Adrenal gland (tissue), 12 donors: ENCODE measurements around the gene STXBP4. TPM values are rescaled to one million over a fixed set of nuclear protein-coding genes. Genes with fewer than 3 reads are reported as not detected.
A peak's percentile ranks its signal among the peaks of the same experiment; 100 is the strongest.

Source experiments
- DNase-seq, 7 donors: peaks; one replicate each; pipeline ENCODE4 v3.0.0-alpha.2; 2019 to 2020
- H3K27ac ChIP-seq, 5 donors: fragments of 200-600 bp; sonication (generic) in 4 of 5; 1 replicate in 3 of 5; 2 replicates in 2 of 5; pipeline versions ENCODE4 v1.5.1 to v1.8.0; 2016 to 2020; ENCODE audit warnings: mild to moderate bottlenecking in 1 of 5
- H3K27me3 ChIP-seq: fragments of 200-600 bp; 2 replicates; pipeline ENCODE4 v1.8.0; 2021
- H3K36me3 ChIP-seq, 2 donors: fragments of 200-600 bp; replicated peaks in 1 of 2; 1 replicate in 1 of 2; 2 replicates in 1 of 2; pipeline versions ENCODE4 v1.5.1 to v1.8.0; 2018 to 2022
- H3K4me1 ChIP-seq, 2 donors: fragments of 200-600 bp; replicated peaks in 1 of 2; 1 replicate in 1 of 2; 2 replicates in 1 of 2; pipeline versions ENCODE4 v1.5.1 to v1.8.0; 2018 to 2021
- H3K4me3 ChIP-seq, 4 donors: fragments of 200-600 bp; sonication (generic) in 3 of 4; one replicate each; pipeline ENCODE4 v1.5.1; 2016 to 2018
- H3K9me3 ChIP-seq, 3 donors: fragments of 200-600 bp; sonication (generic) in 1 of 3; replicated peaks in 1 of 3; 1 replicate in 2 of 3; 2 replicates in 1 of 3; pipeline versions ENCODE4 v1.5.1 to v1.8.0; 2016 to 2021
- POLR2A ChIP-seq, 2 donors: fragments of 450-650 bp; IDR thresholded peaks; one replicate each; pipeline ENCODE4 v1.6.1; 2017; ENCODE audit warnings: antibody characterized with exemption in 2 of 2, mild to moderate bottlenecking in 2 of 2, moderate library complexity in 1 of 2
- WGBS, 4 donors: extraction: QIAGEN DNeasy Blood & Tissue Kit in 2 of 4; methylation state at CpG; one replicate each; pipeline versions ENCODE4 v1.1.5 to v1.1.7; 2013 to 2017; 5-methylcytosine and 5-hydroxymethylcytosine counted together
- intact Hi-C, 2 donors: fragments of 100-400 bp; cut with DNase I; formaldehyde crosslinking; loops; one replicate each; pipeline versions ENCODE4 v1.14.1 to v1.15.0; 2022 to 2023
- polyA plus RNA-seq, 3 donors: library from polyadenylated mRNA; stranded (reverse); fragments of 200-250 nt in 2 of 3; fragments of 350-450 nt in 1 of 3; fragmentation: Illumina TruSeq in 1 of 3; extraction: RNeasy Lipid Tissue Mini Kit (QIAGEN cat#74804) in 1 of 3; gene quantifications; one replicate each; pipeline ENCODE4 v1.2.3, GENCODE V29; 2013 to 2014
- total RNA-seq, 9 donors: library from RNA; depleted of rRNA in 4 of 9; stranded (reverse); fragments of >200 nt in 4 of 9; fragments of 120-200 nt in 1 of 9; fragmentation: NEBNext Ultra II Directional in 1 of 9; extraction: Animal tissue kit (Norgen Biotek cat#: 25700) in 1 of 9; gene quantifications; one replicate each; pipeline versions ENCODE4 v1.1.0 to v1.2.4, GENCODE V29; 2013 to 2023
- TF ChIP-seq, protein P1 (sequence below), 6 experiments: fragments of 450-650 bp in 4 of 6; fragments of 200-600 bp in 2 of 6; sonication (generic) in 1 of 6; IDR thresholded peaks; 1 replicate in 5 of 6; 2 replicates in 1 of 6; pipeline versions ENCODE4 v1.5.1 to v1.8.0; 2016 to 2021; ENCODE audit warnings: antibody characterized with exemption in 6 of 6, mild to moderate bottlenecking in 2 of 6, moderate library complexity in 1 of 6
- donor health status: healthy with polysubstance abuse.
- donor health status: Bipolar disorder and iron deficiency.
- donor health status: DM: yes; HTN: yes; CAD: no.
- donor health status: DM: no; HTN: no; CAD: no.
- donor health status: DM: no; HTN: no; CAD: no.
- donor health status: DM: yes; HTN: yes; CAD: no.

STXBP4 gene
- total and polyA plus RNA-seq, 12 donors, result 0.81 to 50.7 (median 11.6) TPM

DNA sequence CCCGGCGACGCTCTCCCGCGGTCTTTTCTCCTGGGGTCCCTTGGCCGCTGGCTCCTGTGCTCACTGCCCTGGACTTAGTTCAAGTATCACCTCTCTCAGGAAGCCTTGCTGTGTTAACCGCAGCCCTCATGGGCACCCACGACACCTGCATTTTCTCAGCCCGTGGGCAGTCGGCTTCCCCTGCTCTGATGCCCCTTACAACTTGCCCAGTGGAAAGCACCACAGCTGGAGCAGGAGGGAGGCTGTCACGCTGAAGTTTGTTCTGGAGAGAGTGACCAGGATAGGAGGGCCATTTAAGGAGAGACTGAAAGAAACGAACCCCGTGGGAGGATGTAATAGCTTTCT is 395 bp downstream of the STXBP4 start:
- H3K36me3 ChIP-seq, result peaks cover 0 to 8% of the 10 kb centered on the region in 2 donors
- 0 to 1% (median 0%) methylated on average over 12 to 13 of the region's 13 CpGs for WGBS, 4 donors
- peak in 6 of 7 donors; percentile 37 to 52 (median 48) for DNase-seq
- H3K27me3 ChIP-seq, result no peaks in the 10 kb centered on the region
- peaks cover 14 to 31% of the 10 kb centered on the region in 2 donors for H3K4me1 ChIP-seq
- H3K4me3 ChIP-seq, result peak overlapping the region; percentile 64 to 93 (median 66)
- TF ChIP-seq, protein P1, sequence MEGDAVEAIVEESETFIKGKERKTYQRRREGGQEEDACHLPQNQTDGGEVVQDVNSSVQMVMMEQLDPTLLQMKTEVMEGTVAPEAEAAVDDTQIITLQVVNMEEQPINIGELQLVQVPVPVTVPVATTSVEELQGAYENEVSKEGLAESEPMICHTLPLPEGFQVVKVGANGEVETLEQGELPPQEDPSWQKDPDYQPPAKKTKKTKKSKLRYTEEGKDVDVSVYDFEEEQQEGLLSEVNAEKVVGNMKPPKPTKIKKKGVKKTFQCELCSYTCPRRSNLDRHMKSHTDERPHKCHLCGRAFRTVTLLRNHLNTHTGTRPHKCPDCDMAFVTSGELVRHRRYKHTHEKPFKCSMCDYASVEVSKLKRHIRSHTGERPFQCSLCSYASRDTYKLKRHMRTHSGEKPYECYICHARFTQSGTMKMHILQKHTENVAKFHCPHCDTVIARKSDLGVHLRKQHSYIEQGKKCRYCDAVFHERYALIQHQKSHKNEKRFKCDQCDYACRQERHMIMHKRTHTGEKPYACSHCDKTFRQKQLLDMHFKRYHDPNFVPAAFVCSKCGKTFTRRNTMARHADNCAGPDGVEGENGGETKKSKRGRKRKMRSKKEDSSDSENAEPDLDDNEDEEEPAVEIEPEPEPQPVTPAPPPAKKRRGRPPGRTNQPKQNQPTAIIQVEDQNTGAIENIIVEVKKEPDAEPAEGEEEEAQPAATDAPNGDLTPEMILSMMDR (IDR thresholded peaks at IDR 0.05), result no peak
- TF ChIP-seq POLR2A (IDR thresholded peaks at IDR 0.05), result no peak
- peak overlapping the region; percentile 78 to 94 (median 87) for H3K27ac ChIP-seq
- H3K9me3 ChIP-seq, result no peaks in the 10 kb centered on the region
- intact Hi-C loops, result no loop called here

DNA sequence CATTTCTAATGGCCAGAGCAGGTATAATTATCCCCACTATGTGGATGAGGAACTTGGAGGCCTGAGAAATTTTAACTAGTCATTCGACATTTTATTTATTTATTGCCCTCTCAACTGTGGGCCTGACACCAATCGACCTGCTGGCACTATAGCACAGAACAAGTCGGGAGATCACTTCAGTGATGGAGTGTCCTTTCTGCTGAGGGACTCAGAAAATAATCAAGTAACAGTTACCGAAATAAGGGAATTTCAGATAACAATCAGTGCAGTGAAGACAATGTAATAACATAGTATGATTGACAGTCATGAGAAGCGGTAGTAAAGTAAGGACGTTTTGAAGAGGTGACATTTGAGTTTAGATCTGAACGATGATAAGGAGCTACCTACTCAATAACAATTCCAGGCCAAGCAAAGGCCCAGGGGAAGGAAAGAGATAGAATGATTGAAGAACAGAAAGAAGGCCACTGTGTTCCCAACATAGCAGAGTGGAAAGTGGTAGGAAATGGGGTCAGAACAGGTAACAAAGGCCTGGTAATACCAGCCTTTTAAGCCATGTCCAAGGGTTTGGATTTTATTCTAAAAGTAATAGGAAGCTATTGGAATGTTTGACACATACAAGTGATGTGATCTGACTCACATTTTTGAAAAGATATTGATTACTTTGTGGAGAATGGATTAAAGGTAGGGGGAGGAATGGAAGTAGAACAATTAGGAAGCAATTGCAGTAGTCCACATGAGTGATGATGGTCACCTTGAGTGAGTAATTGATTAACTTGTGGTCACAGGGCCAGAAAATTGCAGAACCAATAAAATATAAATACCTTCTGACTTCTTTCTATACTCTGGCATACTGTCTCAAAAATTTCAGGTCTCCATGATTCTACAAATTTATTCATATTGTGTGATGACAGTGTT is 1.4 kb downstream of the STXBP4 start:
- DNase-seq, result no peak
- Histone ChIP-seq H3K27me3 (no peaks in the 10 kb centered on the region), H3K9me3 (no peaks in the 10 kb centered on the region), H3K4me1 (peaks cover 14 to 31% of the 10 kb centered on the region in 2 donors), H3K4me3 (peak overlapping the region in 2 of 4 donors; percentile 66), H3K36me3 (no peaks in the 10 kb centered on the region), H3K27ac (peak overlapping the region in 4 of 5 donors; percentile 79 to 94 (median 88))
- TF ChIP-seq, protein P1 (IDR thresholded peaks at IDR 0.05), result no peak
- TF ChIP-seq POLR2A (IDR thresholded peaks at IDR 0.05), result no peak
- WGBS, 4 donors, result 23 to 29% (median 28%) methylated on average over 7 of the region's 7 CpGs
- intact Hi-C loops, result no loop called here

DNA sequence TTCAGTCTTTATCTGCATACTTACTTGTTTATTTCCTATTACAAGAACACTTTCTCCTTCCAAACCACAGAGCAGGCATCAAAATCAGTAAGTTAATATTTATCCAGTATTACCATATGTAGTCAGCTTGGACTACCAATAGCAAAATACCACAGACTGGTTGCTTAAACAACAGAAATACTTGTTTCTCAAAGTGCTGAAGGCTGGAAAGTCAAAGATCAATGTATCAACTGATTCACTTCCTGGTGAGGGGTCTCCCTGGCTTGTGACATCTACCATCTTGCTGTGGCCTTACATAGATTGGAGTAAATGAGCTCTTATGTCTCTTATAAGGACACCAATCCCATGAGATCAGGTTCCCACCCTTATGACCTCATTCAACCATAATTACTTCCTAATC is 2.6 kb downstream of the STXBP4 start:
- no peak for TF ChIP-seq POLR2A (IDR thresholded peaks at IDR 0.05)
- TF ChIP-seq, protein P1 (IDR thresholded peaks at IDR 0.05), result no peak
- Histone ChIP-seq H3K9me3 (no peaks in the 10 kb centered on the region), H3K36me3 (no peaks in the 10 kb centered on the region), H3K4me1 (peaks cover 14 to 21% of the 10 kb centered on the region in 2 donors), H3K27me3 (no peaks in the 10 kb centered on the region), H3K4me3 (no peak overlapping the region), H3K27ac (no peak overlapping the region)
- no peak for DNase-seq
- intact Hi-C loops, result no loop called here

DNA sequence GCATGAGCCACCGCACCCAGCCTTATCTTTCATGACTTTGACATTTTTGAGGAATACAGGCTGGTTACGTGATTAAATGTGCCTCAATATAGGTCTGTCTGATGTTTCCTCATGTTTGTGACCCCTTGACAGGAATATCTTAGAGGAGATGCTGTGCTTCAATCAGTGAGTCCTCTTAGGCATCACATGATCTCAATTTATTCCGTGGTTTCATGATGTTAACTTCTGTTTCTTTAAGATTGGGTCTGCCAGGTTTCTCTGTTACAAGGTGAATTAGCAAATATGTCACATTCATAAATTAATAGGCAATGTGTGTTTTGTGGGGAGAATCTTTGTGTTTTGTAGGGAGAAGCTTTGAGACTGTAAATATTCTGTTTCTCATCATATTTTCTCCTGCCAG is 3.3 kb downstream of the STXBP4 start:
- TF ChIP-seq, protein P1 (IDR thresholded peaks at IDR 0.05), result no peak
- no peak for TF ChIP-seq POLR2A (IDR thresholded peaks at IDR 0.05)
- H3K27me3 ChIP-seq, result no peaks in the 10 kb centered on the region
- DNase-seq, result no peak
- no peak overlapping the region for H3K27ac ChIP-seq
- no peak overlapping the region for H3K4me3 ChIP-seq
- intact Hi-C loops, result no loop called here
- 89 to 95% (median 95%) methylated on average over 3 of the region's 3 CpGs for WGBS, 4 donors
- H3K4me1 ChIP-seq, result peaks cover 14 to 15% of the 10 kb centered on the region in 2 donors
- H3K9me3 ChIP-seq, result no peaks in the 10 kb centered on the region
- no peaks in the 10 kb centered on the region for H3K36me3 ChIP-seq
